NCI-H82 treated with DMSO at 0.1 percent for 48 hours (cell line): Measurements from ENCODE around the gene BCL7C.
"Not testable (repeated sequence)": the region's sequence is repeated elsewhere in the genome, so short reads cannot be mapped to it uniquely, and the experiment has no call there.

Source experiments
- DNase-seq: peaks from one replicate; lab custom pipeline; 2025; ENCODE audit not compliant: unreplicated experiment; lab: John Stamatoyannopoulos, UW

BCL7C gene

DNA sequence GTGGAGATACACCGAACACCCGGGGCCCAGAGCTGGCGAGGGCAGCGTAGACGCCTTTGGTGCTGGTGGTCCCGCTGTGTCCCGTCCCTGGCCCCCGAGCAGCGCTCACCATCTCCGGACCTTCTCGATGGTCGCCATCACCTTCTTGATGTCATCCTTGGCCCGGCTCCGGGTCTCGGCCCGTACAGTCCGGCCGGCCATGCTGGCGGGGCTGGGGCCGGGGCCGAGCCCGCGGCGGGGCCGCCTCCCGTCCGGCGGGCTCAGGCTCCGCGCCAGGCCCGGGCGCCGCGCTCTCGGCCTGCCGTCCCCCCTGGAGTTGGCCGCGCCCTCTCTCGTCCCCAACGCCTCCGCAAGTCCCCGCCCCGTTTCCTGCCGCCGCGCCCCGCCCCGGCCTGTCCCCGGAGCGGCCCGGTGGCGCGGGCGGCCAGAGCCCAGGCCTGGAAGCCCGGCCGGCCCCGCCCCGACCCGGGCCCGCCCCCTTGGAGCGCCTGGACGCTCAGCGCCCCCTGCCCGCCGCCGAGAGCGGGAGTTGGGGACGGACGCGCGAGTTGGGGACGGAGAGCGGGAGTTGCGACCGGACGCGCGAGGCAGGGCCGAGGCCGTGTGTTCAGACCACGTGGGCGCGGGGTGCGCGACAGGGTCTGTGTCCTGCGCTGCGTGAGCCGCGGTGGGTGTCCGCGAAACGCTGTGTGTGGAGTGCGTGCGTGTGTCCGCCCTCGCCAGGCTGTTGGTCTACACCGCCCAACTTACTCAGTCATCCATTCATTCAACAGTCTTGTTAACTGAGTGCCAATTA, at the start of gene BCL7C:
Gene BCL7C (minus strand): TSS at position 334 of the 796 bp plus-strand sequence. CDS start 133 bp downstream, at position 201.
- peak; percentile 55 for DNase-seq

DNA sequence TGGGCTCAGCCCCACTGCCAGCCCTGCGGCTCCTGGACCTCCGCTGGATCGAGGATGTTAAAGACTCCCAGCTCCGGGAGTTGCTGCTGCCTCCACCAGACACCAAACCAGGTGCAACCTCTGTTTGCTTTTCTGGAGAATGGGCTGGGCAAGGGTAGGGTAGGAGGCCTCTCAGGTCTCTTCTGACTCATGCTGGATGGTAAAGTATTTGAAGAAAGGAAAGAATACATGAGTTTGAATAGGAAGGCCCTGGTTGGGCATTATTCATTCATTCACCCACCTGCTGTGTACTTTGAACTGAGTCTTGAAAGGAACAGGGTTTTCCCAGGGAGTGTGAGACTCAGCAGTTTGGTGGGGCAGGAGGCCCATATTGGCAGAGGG, 48.5 kb upstream of the BCL7C start:
- no peak for DNase-seq

DNA sequence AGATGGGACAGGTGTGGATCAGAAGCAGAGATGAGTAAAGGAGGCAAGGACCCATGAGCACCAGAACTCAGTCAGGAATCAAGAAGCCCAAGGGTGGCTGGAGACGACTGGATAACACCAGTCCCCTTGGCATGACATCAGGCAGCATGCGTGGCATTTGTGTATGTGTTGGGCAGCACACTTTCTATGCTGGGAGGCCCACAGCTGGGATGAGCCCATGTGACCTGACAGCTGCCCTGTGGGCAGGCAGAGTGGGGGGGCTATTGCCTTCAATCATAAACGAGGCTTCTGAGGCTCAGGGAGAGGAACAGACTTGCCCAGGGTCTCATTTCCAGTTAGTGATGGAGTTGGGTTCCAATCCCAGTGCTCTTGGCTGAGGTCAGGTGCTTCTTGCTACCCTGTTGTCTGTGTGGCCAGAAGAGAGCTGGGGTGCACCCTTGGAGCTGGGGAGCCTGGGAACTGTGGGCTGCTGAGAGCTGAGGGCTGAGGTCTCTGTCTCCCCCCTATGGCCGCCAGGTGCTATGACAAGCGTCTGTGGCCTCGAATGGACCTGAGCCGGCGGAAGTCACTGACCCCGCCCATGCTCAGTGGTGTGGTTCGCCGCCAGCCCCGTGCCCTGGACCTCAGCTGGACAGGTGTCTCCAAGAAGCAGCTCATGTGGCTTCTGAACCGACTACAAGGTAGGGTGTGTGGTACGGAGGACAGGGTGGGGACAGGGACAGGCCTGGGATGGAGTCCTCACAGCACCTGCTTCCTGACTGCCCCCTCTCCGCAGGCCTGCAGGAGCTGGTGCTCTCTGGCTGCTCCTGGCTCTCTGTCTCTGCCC, 47.9 kb upstream of the BCL7C start:
- DNase-seq, result peak; percentile 27

DNA sequence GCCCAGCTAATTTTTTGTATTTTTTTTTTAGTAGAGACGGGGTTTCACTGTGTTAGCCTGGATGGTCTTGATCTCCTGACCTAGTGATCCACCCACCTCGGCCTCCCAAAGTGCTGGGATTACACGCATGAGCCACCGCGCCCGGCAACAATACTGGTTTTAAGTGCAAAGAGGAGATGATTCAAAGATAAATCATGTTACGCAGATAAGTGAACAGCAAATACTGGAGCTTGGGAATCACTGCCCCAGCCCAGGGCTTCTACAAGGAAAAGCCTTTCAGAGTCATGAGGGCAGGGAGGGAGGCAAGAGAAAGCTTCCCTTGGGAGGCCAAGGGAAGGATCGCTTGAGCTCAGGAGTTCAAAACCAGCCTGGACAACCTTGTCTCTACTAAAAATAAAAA, 45.7 kb upstream of the BCL7C start:
- not testable (repeated sequence) for DNase-seq

DNA sequence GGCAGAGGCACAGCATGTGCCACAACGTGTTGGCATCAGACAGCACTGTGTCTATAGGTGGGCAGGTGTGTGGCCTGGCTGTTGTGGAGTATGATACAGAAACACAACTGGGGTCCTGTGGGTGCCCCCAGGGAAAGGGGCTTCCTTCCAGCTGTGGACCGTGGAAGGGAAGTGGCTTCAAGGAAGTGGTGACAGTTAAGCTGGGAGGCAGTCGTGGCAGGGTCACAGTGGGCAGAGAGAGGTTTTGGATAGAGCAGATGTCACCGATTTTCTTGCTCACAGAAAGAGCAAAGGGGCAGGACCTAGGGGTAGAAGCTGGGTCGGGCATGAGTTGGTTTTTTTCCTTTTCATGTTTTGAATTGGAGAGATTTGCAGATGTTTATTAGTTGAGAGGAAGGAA, 43.8 kb upstream of the BCL7C start:
- DNase-seq, result no peak

DNA sequence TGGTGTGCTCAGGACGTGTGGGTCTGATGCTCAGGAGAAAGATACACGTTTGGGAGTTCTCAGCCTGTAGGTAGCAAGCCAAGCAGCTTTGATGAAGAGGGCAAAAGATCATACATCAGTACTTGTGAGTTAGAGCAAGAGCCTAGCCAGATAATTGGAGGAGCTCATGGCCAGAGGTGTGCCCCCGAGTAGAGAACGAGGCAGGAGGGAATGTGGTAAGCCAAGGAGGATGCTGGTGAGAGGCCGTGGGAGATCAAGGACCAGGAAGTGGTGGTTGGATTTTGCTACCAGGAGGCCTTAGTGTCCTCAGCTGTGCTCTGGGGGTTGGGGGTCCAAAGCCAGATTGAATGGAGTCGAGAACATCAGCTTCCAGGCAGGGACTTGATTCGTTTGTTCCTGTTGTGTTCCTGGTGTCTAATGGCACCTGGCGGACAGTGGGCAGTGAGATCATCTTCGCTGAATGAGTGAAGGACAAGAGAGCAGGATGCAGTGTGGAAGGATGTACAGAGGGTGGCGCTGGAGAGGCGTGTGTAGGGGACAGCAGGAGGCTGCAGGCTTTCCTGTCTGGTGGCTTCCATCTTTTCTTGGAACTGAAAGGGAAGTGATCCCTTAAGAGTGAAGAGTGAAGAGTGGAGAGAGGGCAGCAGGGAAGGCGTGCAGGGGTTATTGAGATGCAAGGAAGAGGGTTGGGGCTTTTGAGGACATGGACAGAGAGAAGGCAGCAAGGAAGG, 41.1 kb upstream of the BCL7C start:
- no peak for DNase-seq

DNA sequence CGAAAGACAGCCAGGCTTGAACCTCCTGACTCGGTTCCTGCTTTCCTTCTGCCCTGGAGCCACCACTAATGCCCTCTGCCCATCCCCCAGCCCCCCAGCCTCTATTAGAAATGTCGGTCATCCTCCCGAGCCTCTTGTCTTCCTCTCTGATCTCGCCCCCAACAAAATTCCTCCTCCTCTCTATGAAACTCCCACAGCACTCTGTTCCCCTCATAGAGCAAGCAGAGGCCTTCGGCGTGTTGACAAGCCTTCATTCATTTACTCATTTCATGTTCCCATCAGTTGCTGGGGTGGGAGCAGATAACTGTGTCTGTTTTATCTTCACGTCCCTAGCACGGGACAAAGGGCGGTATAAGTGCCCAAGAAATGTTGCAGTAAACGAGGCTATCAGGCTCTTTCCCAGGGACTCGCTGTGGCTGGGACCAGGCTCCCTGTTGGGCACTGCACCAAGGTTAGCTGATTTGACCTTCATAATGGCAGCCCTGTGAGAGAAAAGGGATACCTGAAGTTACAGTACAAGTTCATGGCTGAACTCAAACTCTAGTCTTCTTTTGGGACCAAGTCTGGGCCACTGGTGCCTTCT, 37.3 kb upstream of the BCL7C start:
- no peak for DNase-seq

DNA sequence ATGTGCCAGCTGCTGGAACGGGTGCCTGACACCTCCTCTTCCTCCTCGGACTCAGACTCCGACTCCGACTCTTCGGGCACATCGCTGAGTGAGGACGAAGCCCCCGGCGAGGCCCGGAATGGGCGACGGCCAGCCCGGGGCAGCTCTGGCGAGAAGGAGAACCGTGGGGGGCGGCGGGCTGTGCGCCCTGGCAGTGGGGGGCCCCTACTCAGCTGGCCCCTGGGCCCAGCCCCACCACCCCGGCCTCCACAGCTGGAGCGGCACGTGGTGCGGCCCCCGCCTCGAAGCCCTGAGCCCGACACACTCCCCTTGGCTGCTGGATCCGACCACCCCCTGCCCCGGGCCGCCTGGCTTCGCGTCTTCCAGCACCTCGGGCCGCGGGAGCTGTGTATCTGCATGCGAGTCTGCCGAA, 36.3 kb upstream of the BCL7C start:
- no peak for DNase-seq

DNA sequence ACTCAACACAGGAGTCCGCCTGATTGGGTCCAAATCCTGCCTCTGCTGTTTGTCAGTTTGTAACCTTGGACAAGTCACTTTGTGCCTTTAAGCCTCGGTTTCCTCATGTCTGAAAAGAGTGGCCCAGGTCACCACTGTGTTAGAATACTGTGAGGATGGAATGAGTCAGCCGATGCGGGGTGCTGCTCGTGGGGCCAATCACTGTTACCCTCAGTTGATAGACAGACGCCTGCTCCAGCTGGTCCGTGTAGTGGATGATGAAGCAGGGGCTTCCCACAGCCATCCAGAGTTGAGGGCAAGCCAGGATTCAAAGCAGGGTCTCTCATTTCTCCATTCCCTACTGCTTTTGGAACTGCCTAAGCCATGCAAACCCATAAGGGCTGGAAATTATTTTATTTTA, 35.3 kb upstream of the BCL7C start:
- no peak for DNase-seq

DNA sequence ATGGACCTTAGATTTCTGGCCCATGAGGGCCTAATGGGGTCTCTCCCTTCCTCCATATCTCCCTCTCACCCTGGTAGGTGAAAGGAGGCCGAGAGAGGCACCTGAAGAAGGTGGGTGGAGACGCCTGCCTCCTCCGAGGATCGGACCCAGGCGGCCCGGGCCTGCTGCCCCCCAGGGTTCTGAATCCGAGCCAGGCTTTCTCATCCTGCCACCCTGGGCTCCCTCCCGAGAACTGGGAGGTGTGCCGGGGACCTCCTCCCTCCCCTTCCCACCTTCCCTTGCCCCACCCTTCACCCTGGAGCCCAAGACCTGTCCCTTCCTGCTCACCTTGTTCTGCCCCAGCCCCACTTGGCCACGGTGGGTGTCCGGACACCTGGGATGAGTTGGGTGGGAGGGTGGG, 34.5 kb upstream of the BCL7C start:
- no peak for DNase-seq

DNA sequence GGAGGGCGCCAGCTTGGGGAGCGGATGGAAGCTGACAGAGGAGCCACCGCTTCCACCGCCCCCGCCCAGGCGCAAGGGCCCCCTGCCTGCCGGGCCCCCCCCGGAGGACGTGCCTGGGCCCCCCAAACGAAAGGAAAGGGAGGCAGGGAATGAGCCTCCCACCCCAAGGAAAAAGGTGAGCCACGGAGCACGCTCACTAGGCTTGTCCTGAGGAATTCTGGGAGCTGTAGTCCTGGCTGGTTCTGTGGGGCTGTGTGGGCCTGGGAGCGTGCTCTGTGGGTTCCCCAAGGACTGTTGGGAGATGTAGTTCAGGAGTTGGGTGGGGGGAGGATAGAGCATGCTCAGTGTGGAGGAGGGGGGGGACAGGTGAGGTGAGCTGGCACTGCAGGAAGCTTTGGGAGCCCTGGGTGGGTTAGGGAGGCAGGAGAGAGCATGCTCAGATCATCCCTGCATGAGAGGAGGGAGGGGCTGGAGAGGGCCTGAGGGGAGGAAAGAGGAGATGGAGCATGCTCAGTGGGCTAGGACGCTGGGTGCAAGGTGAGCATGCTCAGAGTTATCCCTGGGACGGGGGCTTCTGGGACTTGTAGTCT, 34.0 kb upstream of the BCL7C start:
- DNase-seq, result peak; percentile 88

DNA sequence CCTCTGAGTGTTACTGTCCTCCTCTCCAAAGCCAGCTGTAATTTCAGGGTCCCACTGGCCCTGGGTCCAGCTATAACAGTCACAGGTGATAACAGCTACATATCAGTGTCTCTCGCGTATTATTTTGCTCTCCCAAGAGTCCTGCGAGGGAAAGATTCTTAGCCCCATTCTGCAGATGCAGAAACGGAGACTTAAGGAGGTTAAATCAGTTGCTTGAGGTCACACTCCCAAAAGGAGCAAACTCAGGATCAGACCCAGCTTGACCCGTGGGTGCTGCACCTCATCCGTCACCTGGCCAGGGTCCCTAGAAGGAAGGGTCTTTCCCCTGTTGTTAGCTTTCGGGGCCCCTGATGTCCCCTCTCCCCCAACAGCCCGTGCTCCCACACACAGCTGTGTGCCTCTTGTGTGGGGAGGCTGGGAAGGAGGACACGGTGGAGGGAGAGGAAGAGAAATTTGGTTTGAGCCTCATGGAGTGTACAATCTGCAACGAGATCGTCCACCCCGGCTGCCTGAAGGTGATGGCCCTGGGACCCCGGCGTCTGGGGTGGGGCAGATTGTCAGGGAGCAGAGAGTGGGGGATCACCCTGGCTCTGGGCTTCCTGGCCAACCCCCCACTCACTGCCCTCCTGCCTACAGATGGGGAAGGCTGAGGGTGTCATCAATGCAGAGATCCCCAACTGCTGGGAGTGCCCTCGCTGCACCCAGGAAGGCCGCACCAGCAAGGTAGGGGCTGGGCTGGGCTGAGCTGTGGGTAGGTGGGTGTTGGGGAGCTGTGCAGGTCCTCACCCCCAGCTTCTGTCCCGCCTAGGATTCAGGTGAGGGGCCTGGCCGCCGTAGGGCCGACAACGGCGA, 33.3 kb upstream of the BCL7C start:
- no peak for DNase-seq

DNA sequence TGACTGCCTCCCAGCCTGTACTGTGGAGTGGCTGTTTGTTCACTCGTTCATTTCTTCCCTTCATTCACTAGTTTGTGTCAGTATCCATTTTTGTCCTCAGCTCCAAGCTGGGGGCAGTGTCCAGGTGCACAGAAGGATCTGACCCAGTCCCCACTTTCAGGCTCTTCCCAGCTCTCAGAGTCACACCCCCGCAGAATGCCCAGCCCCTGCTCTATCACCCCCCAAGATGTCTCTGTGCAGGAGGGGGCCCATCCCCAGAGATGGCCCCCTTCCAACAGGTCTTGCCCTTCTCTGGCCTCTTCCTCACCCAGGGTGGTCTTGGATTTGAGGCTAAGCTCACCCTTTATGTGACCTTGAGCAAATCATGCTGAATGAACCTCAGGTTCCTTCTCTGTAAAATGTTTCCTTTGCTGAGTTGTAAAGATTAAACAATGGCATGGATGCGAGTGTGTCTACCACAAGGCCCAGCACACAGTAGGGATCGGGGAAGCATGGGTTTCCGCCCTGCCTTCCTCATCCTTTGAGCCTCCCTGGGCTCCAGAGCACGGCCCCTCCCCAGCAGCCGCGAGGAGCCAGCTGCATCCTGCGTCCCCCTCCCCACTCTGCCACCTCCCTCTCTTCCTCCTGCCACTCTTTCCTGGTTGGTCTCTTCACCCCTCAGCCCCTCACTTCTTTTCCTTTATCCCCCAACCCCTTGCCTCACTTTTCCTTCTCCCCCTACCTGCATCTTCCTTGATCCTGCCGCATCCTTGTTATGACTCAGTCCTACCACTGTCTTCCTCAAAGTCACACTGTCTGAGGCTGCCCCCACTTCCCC, 32.3 kb upstream of the BCL7C start:
- DNase-seq, result no peak

DNA sequence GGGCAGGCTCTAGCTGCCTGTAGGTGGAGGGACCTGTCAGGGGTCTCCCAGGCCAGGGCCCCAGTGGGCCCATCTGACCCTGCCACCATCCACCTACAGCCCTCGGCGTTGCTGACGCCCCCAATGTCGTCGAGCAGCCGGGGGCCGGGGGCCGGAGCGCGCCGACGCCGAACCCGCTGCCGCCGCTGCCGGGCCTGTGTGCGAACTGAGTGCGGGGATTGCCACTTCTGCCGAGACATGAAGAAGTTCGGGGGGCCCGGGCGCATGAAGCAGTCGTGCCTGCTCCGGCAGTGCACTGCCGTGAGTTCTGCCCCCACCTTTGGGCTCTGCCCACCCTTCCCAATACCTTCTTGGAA, 31.7 kb upstream of the BCL7C start:
- no peak for DNase-seq

DNA sequence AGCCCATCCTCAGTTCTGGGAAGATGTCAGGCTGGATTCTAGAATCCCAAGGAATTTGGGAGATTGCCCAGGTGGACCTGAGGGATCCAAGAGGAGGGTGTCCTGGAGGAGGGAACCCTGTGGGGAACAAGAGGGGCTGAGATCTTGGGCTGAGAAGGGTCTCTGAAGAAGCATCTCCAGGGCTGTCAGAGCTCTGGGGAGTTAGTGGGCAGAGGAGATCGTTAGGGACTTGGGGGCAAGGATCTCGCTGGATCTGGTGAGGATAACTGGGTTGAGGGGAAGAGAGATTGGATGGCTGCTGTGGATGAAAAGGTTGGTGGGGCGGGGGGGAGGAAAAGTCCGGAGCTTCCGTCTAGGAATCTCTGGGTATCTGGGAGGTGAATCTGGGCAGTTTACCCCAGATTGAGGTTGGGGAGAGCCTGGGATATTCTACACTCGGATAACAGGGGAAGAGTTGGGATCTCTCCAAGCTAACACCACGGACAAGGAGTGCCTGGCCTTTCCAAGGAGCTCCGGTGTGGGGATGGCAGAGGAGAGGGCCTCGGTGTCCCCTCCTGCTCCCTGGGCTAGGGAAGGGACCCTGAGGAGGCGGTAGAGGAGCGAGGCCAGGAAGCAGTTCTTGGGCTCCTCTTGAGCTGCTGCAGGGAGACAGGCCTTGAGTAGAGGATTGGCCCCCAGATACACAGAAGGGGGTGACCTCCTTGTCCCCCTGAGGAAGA, 31.2 kb upstream of the BCL7C start:
- DNase-seq, result no peak

DNA sequence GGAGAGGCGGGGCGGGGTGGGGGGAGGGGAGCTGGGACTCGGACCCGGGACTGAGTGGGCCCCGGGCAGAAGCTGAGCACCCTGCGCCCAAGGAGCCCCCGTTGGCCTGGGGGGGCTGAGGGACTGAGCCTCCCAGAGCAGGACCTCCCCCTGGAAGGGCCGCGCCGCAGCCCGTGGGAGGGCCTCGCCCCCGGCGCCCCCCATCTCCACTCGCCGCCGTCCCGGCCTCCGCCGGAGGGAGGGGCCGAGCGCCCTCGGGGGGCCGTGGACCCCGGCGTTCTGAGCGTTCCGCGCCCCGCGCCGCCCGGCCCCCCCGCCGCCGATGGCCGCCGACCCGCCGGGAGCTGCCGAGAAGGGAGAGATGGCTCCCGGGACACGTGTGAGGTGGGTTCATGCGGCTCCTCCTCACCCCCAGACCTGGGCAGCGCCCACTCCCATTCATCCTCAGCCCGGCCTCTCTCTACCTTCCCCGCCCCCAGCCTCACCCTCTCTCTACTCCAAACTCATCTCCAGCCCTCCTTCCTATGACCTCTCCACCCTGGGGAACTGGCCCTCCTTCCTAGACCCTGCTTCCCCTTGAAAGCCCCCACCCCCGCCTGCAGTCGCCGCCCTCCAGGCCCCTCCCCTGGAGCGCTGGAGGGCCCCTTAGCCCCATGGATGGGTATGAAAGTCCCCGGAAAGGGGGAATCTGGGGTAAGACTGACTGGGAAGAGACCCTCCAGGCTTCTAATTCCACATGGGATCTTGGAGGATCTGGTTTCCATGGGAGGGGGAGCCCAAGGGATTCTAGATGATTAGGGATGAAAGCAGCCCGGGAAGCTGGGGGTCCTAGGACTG, 30.4 kb upstream of the BCL7C start:
- no peak for DNase-seq

DNA sequence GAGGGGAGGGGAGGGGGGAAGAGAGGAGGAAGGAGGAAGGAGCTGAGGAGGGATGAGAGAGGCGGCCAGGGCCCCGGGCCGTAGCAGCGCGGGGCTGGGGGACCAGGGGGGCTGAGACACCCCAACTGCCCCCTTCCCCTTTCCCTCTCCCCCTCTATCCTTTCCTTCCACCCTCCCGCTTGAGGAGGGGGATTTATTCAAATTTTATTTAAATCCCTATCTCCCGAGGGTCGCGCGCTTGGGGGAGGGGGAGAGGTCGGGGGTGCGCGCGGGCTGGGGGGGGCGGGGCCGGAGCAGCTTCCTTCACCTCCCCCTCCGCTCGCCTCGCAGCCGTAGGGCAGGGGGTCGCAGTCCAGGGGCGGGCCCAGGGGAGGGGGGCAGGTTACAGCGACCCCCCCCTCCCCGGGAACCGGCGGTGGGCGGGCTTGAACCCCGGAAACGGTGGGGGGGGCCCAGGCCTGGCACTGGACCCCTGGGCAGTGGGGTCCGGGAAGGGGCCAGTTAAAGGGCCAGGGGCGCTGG, 29.7 kb upstream of the BCL7C start, which contains the start of gene FBXL19:
Gene FBXL19 (plus strand): TSS at position 19 of the 522 bp plus-strand sequence. CDS start 2,183 bp downstream, outside the sequence.
- DNase-seq, result no peak
